ENCODE data around the gene CACNA1B. TPM values are rescaled to one million over a fixed set of nuclear protein-coding genes. Genes with fewer than 3 reads are reported as not detected.

CACNA1B gene
- total RNA-seq, 1 donor from 2014 or later, result 0.74 TPM

DNA sequence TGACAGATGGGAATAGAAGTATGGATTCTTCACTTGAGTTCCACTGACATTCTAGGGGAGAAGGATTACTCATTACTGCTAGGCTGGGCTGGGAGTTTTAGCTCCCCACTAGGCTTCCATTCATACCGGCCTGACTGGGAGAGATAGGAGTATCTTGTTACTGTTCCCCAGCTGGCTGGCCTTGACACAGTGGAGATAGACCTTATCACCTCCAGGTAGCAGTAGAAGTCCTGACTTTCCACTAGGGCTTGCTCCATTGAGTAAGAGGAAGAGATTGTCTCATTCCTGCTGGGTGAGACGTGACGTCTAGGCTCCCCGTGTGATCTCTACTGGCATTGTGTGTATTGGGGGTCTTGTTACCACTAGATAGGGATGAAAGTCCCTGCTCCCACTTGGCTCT lies 156.4 kb downstream of the CACNA1B start:
- H3K27me3 ChIP-seq, result no peaks in the 10 kb centered on the region
- no peak overlapping the region for H3K4me3 ChIP-seq
- intact Hi-C loops (cut with DNase I), result no loop called here
- no peaks in the 10 kb centered on the region for H3K36me3 ChIP-seq
- TF ChIP-seq CTCF (IDR thresholded peaks at IDR 0.05), result no peak
- no peak for TF ChIP-seq POLR2A (IDR thresholded peaks at IDR 0.05)
- TF ChIP-seq POLR2AphosphoS5 (IDR thresholded peaks at IDR 0.05; ENCODE audit: insufficient read depth in 1 of 2, low read depth in 1 of 2), result no peak
- H3K4me1 ChIP-seq, result no peaks in the 10 kb centered on the region
- H3K9me3 ChIP-seq, result no peaks in the 10 kb centered on the region
- DNase-seq (ENCODE audit: extremely low spot score in 2 of 2), result peak in 1 of 2 donors; percentile 22
- no peak overlapping the region for H3K27ac ChIP-seq

- TF ChIP-seq POLR2A (IDR thresholded peaks at IDR 0.05), result no peak
- no peak for TF ChIP-seq POLR2AphosphoS5 (IDR thresholded peaks at IDR 0.05; ENCODE audit: insufficient read depth in 1 of 2, low read depth in 1 of 2)
- TF ChIP-seq CTCF (IDR thresholded peaks at IDR 0.05), result no peak
These were observed 159.6 kb downstream of the CACNA1B start for GRCh38 chr9:138037140-138037539.

DNA sequence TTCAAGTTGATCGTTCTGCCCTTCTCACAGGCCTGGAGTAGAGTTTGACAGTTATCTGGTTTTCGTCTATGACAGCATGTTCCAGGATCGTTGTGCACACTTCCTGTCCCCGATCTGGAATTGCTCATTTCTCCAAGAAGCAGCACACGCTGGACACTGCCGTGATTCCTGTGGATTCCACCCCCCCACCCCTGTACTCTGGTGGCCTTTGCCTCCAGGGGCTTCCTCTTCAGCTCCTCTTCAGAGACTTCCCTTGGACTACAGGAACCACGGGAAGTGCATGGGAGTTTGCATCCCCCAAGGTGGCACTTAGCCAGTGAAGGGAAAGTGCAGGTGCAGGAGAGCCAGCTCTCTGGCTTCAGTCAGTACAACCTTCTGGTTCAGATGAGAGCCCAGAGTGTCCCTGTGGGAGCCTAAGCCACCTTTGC lies 160.7 kb downstream of the CACNA1B start:
- TF ChIP-seq POLR2AphosphoS5 (IDR thresholded peaks at IDR 0.05; ENCODE audit: insufficient read depth in 1 of 2, low read depth in 1 of 2), result no peak
- no peak for TF ChIP-seq CTCF (IDR thresholded peaks at IDR 0.05)
- no peak for TF ChIP-seq POLR2A (IDR thresholded peaks at IDR 0.05)
- Histone ChIP-seq H3K4me3 (no peak overlapping the region), H3K9me3 (no peaks in the 10 kb centered on the region), H3K36me3 (no peaks in the 10 kb centered on the region), H3K4me1 (no peaks in the 10 kb centered on the region), H3K27ac (no peak overlapping the region), H3K27me3 (no peaks in the 10 kb centered on the region)
- peak in 1 of 2 donors; percentile 58 for DNase-seq (ENCODE audit: extremely low spot score in 2 of 2)
- intact Hi-C loops (cut with DNase I), result no loop called here

More at GRCh38 chr9:138037140-138037539, 159.6 kb downstream of the CACNA1B start:
- no peaks in the 10 kb centered on the region for H3K4me1 ChIP-seq
- H3K9me3 ChIP-seq, result no peaks in the 10 kb centered on the region
- H3K4me3 ChIP-seq, result no peak overlapping the region
- no peaks in the 10 kb centered on the region for H3K27me3 ChIP-seq
- DNase-seq (ENCODE audit: extremely low spot score in 2 of 2), result peak in 1 of 2 donors; percentile 34
- intact Hi-C loops (cut with DNase I), result no loop called here
- no peaks in the 10 kb centered on the region for H3K36me3 ChIP-seq
- no peak overlapping the region for H3K27ac ChIP-seq

GRCh38 chr9:138040446-138041430 lies 163.2 kb downstream of the CACNA1B start:
- H3K4me1 ChIP-seq, result no peaks in the 10 kb centered on the region
- H3K36me3 ChIP-seq, result no peaks in the 10 kb centered on the region
- TF ChIP-seq CTCF (IDR thresholded peaks at IDR 0.05) (no peak), POLR2AphosphoS5 (IDR thresholded peaks at IDR 0.05; ENCODE audit: insufficient read depth in 1 of 2, low read depth in 1 of 2) (no peak), POLR2A (IDR thresholded peaks at IDR 0.05) (no peak)
- intact Hi-C loops (cut with DNase I), result no loop called here
- H3K4me3 ChIP-seq, result no peak overlapping the region
- H3K9me3 ChIP-seq, result no peaks in the 10 kb centered on the region
- no peak overlapping the region for H3K27ac ChIP-seq
- DNase-seq (ENCODE audit: extremely low spot score in 2 of 2), result peak; percentile 42 to 74
- no peaks in the 10 kb centered on the region for H3K27me3 ChIP-seq

DNA sequence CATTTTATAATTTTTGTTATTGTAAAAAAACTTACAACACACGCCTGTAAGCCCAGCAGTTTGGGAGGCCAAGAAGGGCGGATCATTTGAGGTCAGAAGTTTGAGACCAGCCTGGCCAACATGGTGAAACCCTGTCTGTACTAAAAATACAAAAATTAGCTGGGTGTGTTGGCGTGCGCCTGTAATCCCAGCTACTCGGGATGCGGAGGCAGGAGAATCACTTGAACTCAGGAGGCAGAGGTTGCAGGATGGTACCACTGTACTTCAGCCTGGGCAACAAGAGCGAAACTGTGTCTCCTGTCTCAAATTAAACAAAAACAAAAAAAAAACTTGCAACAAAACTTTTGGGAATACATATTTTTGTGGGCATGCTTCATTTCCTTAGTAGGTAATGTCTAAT lies 164.6 kb downstream of the CACNA1B start:
- intact Hi-C loops (cut with DNase I), result no loop called here
- no peaks in the 10 kb centered on the region for H3K36me3 ChIP-seq
- no peaks in the 10 kb centered on the region for H3K4me1 ChIP-seq
- DNase-seq (ENCODE audit: extremely low spot score in 2 of 2), result no peak
- no peak overlapping the region for H3K4me3 ChIP-seq
- no peak for TF ChIP-seq POLR2AphosphoS5 (IDR thresholded peaks at IDR 0.05; ENCODE audit: insufficient read depth in 1 of 2, low read depth in 1 of 2)
- no peak for TF ChIP-seq CTCF (IDR thresholded peaks at IDR 0.05)
- no peak for TF ChIP-seq POLR2A (IDR thresholded peaks at IDR 0.05)
- no peaks in the 10 kb centered on the region for H3K9me3 ChIP-seq
- no peaks in the 10 kb centered on the region for H3K27me3 ChIP-seq
- H3K27ac ChIP-seq, result no peak overlapping the region

All from vagina (tissue), 2 donors.